Smooth muscle cell (in vitro differentiated cells): ENCODE measurements around the gene FLNB. TPM values are rescaled to one million over a fixed set of nuclear protein-coding genes. Genes with fewer than 3 reads are reported as not detected.

ENCODE experiments used
- DNase-seq: peaks from one replicate; lab custom pipeline; 2025; ENCODE audit not compliant: unreplicated experiment; lab: John Stamatoyannopoulos, UW
- H2AFZ ChIP-seq: fragments of 200-600 bp; sonication (generic); 2 replicates; pipeline ENCODE4 v1.6.0; 2016; ENCODE audit warnings: antibody characterized with exemption, low read depth, mild to moderate bottlenecking
- H3F3A ChIP-seq: fragments of 200-600 bp; sonication (generic); 2 replicates; pipeline ENCODE4 v1.6.0; 2017; ENCODE audit warnings: antibody characterized with exemption, low read depth
- H3K27ac ChIP-seq: fragments of 200-600 bp; sonication (generic); 2 replicates; pipeline ENCODE4 v1.5.1; 2016; ENCODE audit warnings: low read depth, mild to moderate bottlenecking
- H3K27me3 ChIP-seq: fragments of 200-600 bp; sonication (generic); 2 replicates; pipeline ENCODE4 v1.6.1; 2016; ENCODE audit warnings: low read depth, mild to moderate bottlenecking
- H3K36me3 ChIP-seq: fragments of 200-600 bp; sonication (generic); 2 replicates; pipeline ENCODE4 v1.5.1; 2016; ENCODE audit warnings: low read depth
- H3K4me1 ChIP-seq: fragments of 200-600 bp; sonication (generic); 2 replicates; pipeline ENCODE4 v1.5.1; 2016; ENCODE audit warnings: low read depth
- H3K4me2 ChIP-seq: fragments of 200-600 bp; sonication (generic); 2 replicates; pipeline ENCODE4 v1.6.0; 2016; ENCODE audit warnings: mild to moderate bottlenecking
- H3K4me3 ChIP-seq: fragments of 200-600 bp; sonication (generic); 2 replicates; pipeline ENCODE4 v1.5.1; 2016; ENCODE audit warnings: mild to moderate bottlenecking
- H3K79me2 ChIP-seq: fragments of 200-600 bp; sonication (generic); 2 replicates; pipeline ENCODE4 v1.6.0; 2016; ENCODE audit warnings: low read depth, mild to moderate bottlenecking
- H3K9ac ChIP-seq: fragments of 200-600 bp; sonication (generic); 2 replicates; pipeline ENCODE4 v1.6.0; 2016; ENCODE audit warnings: low read depth
- H3K9me3 ChIP-seq: fragments of 200-600 bp; sonication (generic); replicated peaks from 2 replicates; pipeline ENCODE4 v1.5.1; 2016; ENCODE audit warnings: low read depth
- H4K20me1 ChIP-seq: fragments of 200-600 bp; sonication (generic); 2 replicates; pipeline ENCODE4 v1.6.0; 2016; ENCODE audit warnings: low read depth
- WGBS: methylation state at CpG from one replicate; pipeline ENCODE4 v1.1.7; 2016; ENCODE audit warnings: low lambda C conversion rate; 5-methylcytosine and 5-hydroxymethylcytosine counted together
- polyA plus RNA-seq: library from polyadenylated mRNA; unstranded; fragments of >200 nt; fragmentation: Nextera tagmentation; extraction: Ambion mirVana; gene quantifications from 2 replicates; pipeline ENCODE4 v1.2.1, GENCODE V29; 2016
- total RNA-seq: library from RNA; depleted of rRNA; stranded (reverse); fragments of >200 nt; gene quantifications from 2 replicates; pipeline ENCODE4 v1.2.3, GENCODE V29; 2014
- TF ChIP-seq, protein P1 (sequence below): fragments of 200-600 bp; sonication (generic); IDR thresholded peaks from 2 replicates; pipeline ENCODE4 v1.5.1; 2017; ENCODE audit warnings: borderline replicate concordance, mild to moderate bottlenecking, antibody characterized with exemption; ENCODE audit not compliant: insufficient read depth, poor library complexity, severe bottlenecking

The FLNB gene
- total and polyA plus RNA-seq, 2 experiments from 2014 or later, result 52.7 to 145 TPM

DNA sequence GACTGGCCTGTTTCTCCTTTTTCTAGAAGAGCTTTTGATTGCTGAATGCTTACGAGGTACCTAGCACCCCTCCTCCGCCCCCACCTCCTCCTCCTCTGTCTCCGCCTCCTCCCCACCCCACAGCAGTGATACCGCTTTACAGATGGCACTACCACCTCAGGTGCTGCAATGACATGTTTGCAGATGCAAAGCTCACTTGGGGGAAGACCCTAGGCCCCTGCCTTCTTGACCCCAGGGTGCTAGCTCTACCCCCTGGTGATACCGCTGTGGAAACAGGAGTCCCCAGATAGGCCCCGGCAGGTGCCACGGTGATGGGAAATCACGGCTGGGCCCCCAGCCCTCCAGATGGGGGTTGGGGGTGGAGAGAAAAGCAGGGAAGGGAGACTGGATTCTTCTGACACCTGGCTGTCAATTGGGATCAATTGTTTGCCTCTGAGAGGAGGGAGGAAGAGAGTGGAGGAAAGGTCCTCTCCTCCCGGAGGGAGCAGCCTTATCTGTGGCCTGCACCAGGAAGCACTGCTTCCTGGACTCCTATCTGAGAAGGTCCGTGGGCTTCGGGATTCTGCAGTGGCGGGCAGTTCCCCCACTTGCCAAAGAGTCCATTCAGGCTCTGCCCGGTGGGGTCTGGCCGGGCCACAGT is 164.9 kb downstream of the FLNB start:
- H3K27ac ChIP-seq, result no peak overlapping the region
- no peak overlapping the region for H3K4me2 ChIP-seq
- H3F3A ChIP-seq, result peaks cover 8% of the 10 kb centered on the region
- no peak overlapping the region for H3K4me3 ChIP-seq
- peaks cover 16% of the 10 kb centered on the region for H3K36me3 ChIP-seq
- H3K9ac ChIP-seq, result no peak overlapping the region
- no peaks in the 10 kb centered on the region for H3K79me2 ChIP-seq
- no peaks in the 10 kb centered on the region for H3K9me3 ChIP-seq
- no peak for DNase-seq
- peaks cover 3% of the 10 kb centered on the region for H4K20me1 ChIP-seq
- 89% methylated on average over 12 of the region's 14 CpGs for WGBS
- peaks cover 3% of the 10 kb centered on the region for H3K4me1 ChIP-seq
- no peaks in the 10 kb centered on the region for H3K27me3 ChIP-seq
- TF ChIP-seq, protein P1, sequence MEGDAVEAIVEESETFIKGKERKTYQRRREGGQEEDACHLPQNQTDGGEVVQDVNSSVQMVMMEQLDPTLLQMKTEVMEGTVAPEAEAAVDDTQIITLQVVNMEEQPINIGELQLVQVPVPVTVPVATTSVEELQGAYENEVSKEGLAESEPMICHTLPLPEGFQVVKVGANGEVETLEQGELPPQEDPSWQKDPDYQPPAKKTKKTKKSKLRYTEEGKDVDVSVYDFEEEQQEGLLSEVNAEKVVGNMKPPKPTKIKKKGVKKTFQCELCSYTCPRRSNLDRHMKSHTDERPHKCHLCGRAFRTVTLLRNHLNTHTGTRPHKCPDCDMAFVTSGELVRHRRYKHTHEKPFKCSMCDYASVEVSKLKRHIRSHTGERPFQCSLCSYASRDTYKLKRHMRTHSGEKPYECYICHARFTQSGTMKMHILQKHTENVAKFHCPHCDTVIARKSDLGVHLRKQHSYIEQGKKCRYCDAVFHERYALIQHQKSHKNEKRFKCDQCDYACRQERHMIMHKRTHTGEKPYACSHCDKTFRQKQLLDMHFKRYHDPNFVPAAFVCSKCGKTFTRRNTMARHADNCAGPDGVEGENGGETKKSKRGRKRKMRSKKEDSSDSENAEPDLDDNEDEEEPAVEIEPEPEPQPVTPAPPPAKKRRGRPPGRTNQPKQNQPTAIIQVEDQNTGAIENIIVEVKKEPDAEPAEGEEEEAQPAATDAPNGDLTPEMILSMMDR, result no peak
- no peak overlapping the region for H2AFZ ChIP-seq

DNA sequence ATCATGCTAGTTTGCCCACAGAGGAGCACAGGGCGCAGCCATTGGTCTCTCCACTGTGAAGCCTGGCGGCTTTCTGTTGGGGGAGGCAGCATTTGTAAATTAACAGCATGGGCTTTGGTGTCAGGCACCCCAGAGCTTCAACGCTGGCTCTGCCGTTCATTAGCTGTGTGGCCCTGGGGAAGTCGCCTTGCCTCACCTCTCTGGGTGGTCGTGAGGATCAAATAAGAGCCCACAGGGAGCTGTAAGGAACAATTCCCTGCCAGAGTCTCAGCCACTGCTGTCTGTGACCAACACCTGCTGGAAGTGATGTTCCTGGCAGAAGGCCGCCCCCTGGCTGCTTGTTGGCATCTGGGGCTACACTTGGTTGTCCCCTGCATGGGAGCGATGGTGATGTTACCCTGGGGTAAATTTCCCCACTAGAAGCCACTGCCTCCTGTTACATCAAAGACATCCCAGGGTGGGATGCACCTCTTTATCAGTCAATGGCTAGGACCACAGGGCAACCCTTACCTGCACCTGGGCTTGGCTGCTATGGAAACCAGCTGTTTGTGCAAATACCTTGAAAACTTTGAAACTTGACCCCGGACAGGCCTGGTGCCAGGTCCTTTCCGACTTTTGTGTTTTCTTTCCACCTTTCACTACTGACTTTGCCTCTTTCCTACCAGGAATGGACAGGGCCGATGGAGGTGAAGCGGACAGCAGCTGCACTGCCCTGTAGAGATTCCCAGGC is 165.6 kb downstream of the FLNB start:
- H3K27ac ChIP-seq, result no peak overlapping the region

DNA sequence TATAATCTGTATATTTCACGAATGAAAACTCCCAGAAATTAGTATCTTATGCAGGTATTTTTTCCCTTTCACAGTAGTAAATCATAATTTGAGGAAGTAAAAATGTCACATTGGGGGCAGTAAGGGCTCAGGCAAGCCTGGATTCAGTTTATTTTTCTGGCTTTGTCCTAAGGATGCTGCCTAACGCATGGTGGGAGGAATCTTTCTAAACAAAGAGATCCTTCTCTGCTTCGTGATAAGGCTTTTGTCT is 166.9 kb downstream of the FLNB start:
- 44% methylated on average over 3 of the region's 3 CpGs for WGBS
- Histone ChIP-seq H3K79me2 (no peaks in the 10 kb centered on the region), H2AFZ (no peak overlapping the region), H3K36me3 (peaks cover 4% of the 10 kb centered on the region), H3F3A (no peaks in the 10 kb centered on the region), H3K4me2 (no peak overlapping the region), H3K9ac (no peak overlapping the region), H3K4me1 (peaks cover 4% of the 10 kb centered on the region), H3K27me3 (no peaks in the 10 kb centered on the region), H4K20me1 (no peaks in the 10 kb centered on the region), H3K9me3 (no peaks in the 10 kb centered on the region), H3K4me3 (no peak overlapping the region), H3K27ac (no peak overlapping the region)
- TF ChIP-seq, protein P1, result no peak
- no peak for DNase-seq

More for the DNA sequence above, 165.6 kb downstream of the FLNB start:
- no peak overlapping the region for H3K9ac ChIP-seq
- no peaks in the 10 kb centered on the region for H3K79me2 ChIP-seq
- H3F3A ChIP-seq, result peaks cover 7% of the 10 kb centered on the region
- H3K4me1 ChIP-seq, result peaks cover 4% of the 10 kb centered on the region
- H3K4me3 ChIP-seq, result no peak overlapping the region
- H3K27me3 ChIP-seq, result no peaks in the 10 kb centered on the region
- TF ChIP-seq, protein P1, result peak; percentile 17
- WGBS, result 88% methylated on average over 12 of the region's 12 CpGs
- H2AFZ ChIP-seq, result no peak overlapping the region
- H4K20me1 ChIP-seq, result no peaks in the 10 kb centered on the region
- peaks cover 10% of the 10 kb centered on the region for H3K36me3 ChIP-seq
- H3K4me2 ChIP-seq, result no peak overlapping the region
- no peaks in the 10 kb centered on the region for H3K9me3 ChIP-seq
- DNase-seq, result no peak
